Caco-2 (cell line): ENCODE measurements around the gene SMOC2. TPM values are rescaled to one million over a fixed set of nuclear protein-coding genes. Genes with fewer than 3 reads are reported as not detected.

ENCODE experiments used
- BruUV-seq: library from RNA; stranded (reverse); fragments of 400-500 nt; replicated peaks from 2 replicates; lab custom pipeline; 2021; lab: Mats Ljungman, UMichigan
- CTCF ChIA-PET: fragments of 300-600 bp; sonication (Branson Sonifier 250); formaldehyde crosslinking; loops from one replicate; lab custom pipeline; 2022; ENCODE audit warnings: antibody characterized with exemption; lab: Charles Lee
- POLR2A ChIA-PET: fragments of 300-600 bp; sonication (Branson Sonifier 250); formaldehyde crosslinking; loops from one replicate; lab custom pipeline; 2022; ENCODE audit warnings: antibody characterized with exemption; lab: Charles Lee
- DNase-seq, 2 experiments: peaks; one replicate each; pipeline versions ENCODE4 v3.0.0 to v3.0.0-alpha.2; 2020 to 2022
- H3K27me3 ChIP-seq: replicated peaks from 2 replicates; pipeline ENCODE4 v1.6.0; 2011; ENCODE audit warnings: low read length; ENCODE audit not compliant: control insufficient read depth, insufficient read depth
- H3K36me3 ChIP-seq: 2 replicates; pipeline ENCODE4 v1.5.1; 2011; ENCODE audit warnings: low read length; ENCODE audit not compliant: control insufficient read depth, insufficient read depth
- H3K4me1 ChIP-seq: fragments of 250-450 bp; sonication (Bioruptor Pico); 2 replicates; pipeline ENCODE4 v1.5.1; 2020; ENCODE audit warnings: mild to moderate bottlenecking
- H3K4me3 ChIP-seq: 2 replicates; pipeline ENCODE4 v1.5.1; 2011; ENCODE audit warnings: low read depth, mild to moderate bottlenecking, control low read depth, low read length
- H3K9me3 ChIP-seq: fragments of 250-450 bp; sonication (Bioruptor Pico); 2 replicates; pipeline ENCODE4 v1.5.1; 2020; ENCODE audit warnings: mild to moderate bottlenecking, moderate library complexity
- H3K27ac Mint-ChIP-seq: one replicate; pipeline ENCODE4 v1.8.0; 2022; ENCODE audit warnings: mixed read lengths; ENCODE audit not compliant: unreplicated experiment
- H3K27me3 Mint-ChIP-seq: one replicate; pipeline ENCODE4 v1.8.0; 2022; ENCODE audit warnings: mixed read lengths; ENCODE audit not compliant: insufficient read depth, unreplicated experiment
- H3K36me3 Mint-ChIP-seq: one replicate; pipeline ENCODE4 v1.8.0; 2022; ENCODE audit warnings: mild to moderate bottlenecking, mixed read lengths; ENCODE audit not compliant: insufficient read depth, unreplicated experiment
- H3K4me1 Mint-ChIP-seq: one replicate; pipeline ENCODE4 v1.8.0; 2022; ENCODE audit warnings: low read depth, mixed read lengths; ENCODE audit not compliant: unreplicated experiment
- H3K4me3 Mint-ChIP-seq: one replicate; pipeline ENCODE4 v1.8.0; 2022; ENCODE audit warnings: mild to moderate bottlenecking, moderate library complexity, mixed read lengths; ENCODE audit not compliant: unreplicated experiment
- H3K9me3 Mint-ChIP-seq: one replicate; pipeline ENCODE4 v1.8.0; 2022; ENCODE audit warnings: mixed read lengths; ENCODE audit not compliant: unreplicated experiment
- CTCF ChIP-seq, 2 experiments: fragments of 200-600 bp in 1 of 2; IDR thresholded peaks; 1 replicate in 1 of 2; 2 replicates in 1 of 2; pipeline versions ENCODE4 v1.5.1 to v1.8.0; 2011 to 2022; ENCODE audit warnings: antibody characterized with exemption in 1 of 2, control low read depth in 1 of 2, inconsistent platforms in 1 of 2, low read depth in 1 of 2, low read length in 1 of 2, mild to moderate bottlenecking in 1 of 2, moderate library complexity in 1 of 2; ENCODE audit not compliant: insufficient read depth in 1 of 2, severe bottlenecking in 1 of 2, unreplicated experiment in 1 of 2
- intact Hi-C: fragments of 100-400 bp; cut with micrococcal nuclease; formaldehyde crosslinking; loops from one replicate; pipeline ENCODE4 v1.10.0; 2022; ENCODE audit not compliant: unreplicated experiment
- total RNA-seq: library from RNA; stranded (reverse); gene quantifications from 2 replicates; pipeline ENCODE4 v1.2.3, GENCODE V29; 2022

The SMOC2 gene
- total RNA-seq, 1 experiment from 2014 or later, result 2.8 TPM

- Histone ChIP-seq H3K27me3 (no peaks in the 10 kb centered on the region), H3K36me3 (no peaks in the 10 kb centered on the region), H3K9me3 (no peaks in the 10 kb centered on the region), H3K4me3 (no peak overlapping the region), H3K4me1 (no peaks in the 10 kb centered on the region)
- CTCF ChIA-PET, result interaction anchor here (0.6 kb wide), 2 partner anchors 16 to 18 kb away, joined by 3 to 5 read pairs; no protein-coding TSS in a partner anchor
- H3K4me3 Mint-ChIP-seq, result no peak overlapping the region
- H3K36me3 Mint-ChIP-seq, result no peaks in the 10 kb centered on the region
- H3K27me3 Mint-ChIP-seq, result no peaks in the 10 kb centered on the region
- H3K9me3 Mint-ChIP-seq, result no peaks in the 10 kb centered on the region
- POLR2A ChIA-PET, result no interaction called here
- no TSS peak for BruUV-seq
- H3K27ac Mint-ChIP-seq, result no peak overlapping the region
- no peak for TF ChIP-seq CTCF (IDR thresholded peaks at IDR 0.05; ENCODE audit: insufficient read depth in 1 of 2, low read depth in 1 of 2, low read length in 1 of 2, severe bottlenecking in 1 of 2, unreplicated experiment in 1 of 2)
- H3K4me1 Mint-ChIP-seq, result no peaks in the 10 kb centered on the region
- DNase-seq, result no peak
- intact Hi-C loops, result loop anchor here (5.0 kb wide), 2 partner anchors 97 to 262 kb away; no protein-coding TSS in a partner anchor
These were observed 273.7 kb downstream of the SMOC2 start for GRCh38 chr6:168714547-168715260.

GRCh38 chr6:168715643-168716481, 274.9 kb downstream of the SMOC2 start:
- Mint-ChIP-seq H3K27ac (no peak overlapping the region), H3K27me3 (no peaks in the 10 kb centered on the region), H3K4me3 (no peak overlapping the region), H3K36me3 (no peaks in the 10 kb centered on the region), H3K4me1 (no peaks in the 10 kb centered on the region), H3K9me3 (no peaks in the 10 kb centered on the region)
- H3K27me3 ChIP-seq, result no peaks in the 10 kb centered on the region
- no peaks in the 10 kb centered on the region for H3K36me3 ChIP-seq
- DNase-seq, result no peak
- no peaks in the 10 kb centered on the region for H3K4me1 ChIP-seq
- no peak overlapping the region for H3K4me3 ChIP-seq
- ChIA-PET POLR2A (no interaction called here), CTCF (interaction anchor here (0.6 kb wide), 1 partner anchor 176 kb away, joined by 4 read pairs; no protein-coding TSS in a partner anchor)
- BruUV-seq, result no TSS peak
- no peaks in the 10 kb centered on the region for H3K9me3 ChIP-seq
- intact Hi-C loops, result no loop called here
- no peak for TF ChIP-seq CTCF (IDR thresholded peaks at IDR 0.05; ENCODE audit: insufficient read depth in 1 of 2, low read depth in 1 of 2, low read length in 1 of 2, severe bottlenecking in 1 of 2, unreplicated experiment in 1 of 2)

GRCh38 chr6:168716581-168716980, 275.6 kb downstream of the SMOC2 start:
- no peak overlapping the region for H3K4me3 Mint-ChIP-seq
- BruUV-seq, result no TSS peak

More at GRCh38 chr6:168716581-168716980, 275.6 kb downstream of the SMOC2 start:
- no peaks in the 10 kb centered on the region for H3K36me3 ChIP-seq
- Mint-ChIP-seq H3K36me3 (no peaks in the 10 kb centered on the region), H3K9me3 (no peaks in the 10 kb centered on the region), H3K4me1 (no peaks in the 10 kb centered on the region), H3K27me3 (no peaks in the 10 kb centered on the region), H3K27ac (no peak overlapping the region)
- no peak for TF ChIP-seq CTCF (IDR thresholded peaks at IDR 0.05; ENCODE audit: insufficient read depth in 1 of 2, low read depth in 1 of 2, low read length in 1 of 2, severe bottlenecking in 1 of 2, unreplicated experiment in 1 of 2)
- no peak overlapping the region for H3K4me3 ChIP-seq
- H3K4me1 ChIP-seq, result no peaks in the 10 kb centered on the region
- ChIA-PET POLR2A (no interaction called here), CTCF (interaction anchor here (0.6 kb wide), 1 partner anchor 175 kb away, joined by 4 read pairs; no protein-coding TSS in a partner anchor)
- no peaks in the 10 kb centered on the region for H3K27me3 ChIP-seq
- no peak for DNase-seq
- H3K9me3 ChIP-seq, result no peaks in the 10 kb centered on the region
- intact Hi-C loops, result no loop called here
